GM10248 (cell line): ENCODE results near the gene CXXC1.
"Not testable (repeated sequence)": the region's sequence is repeated elsewhere in the genome, so short reads cannot be mapped to it uniquely, and the experiment has no call there.

Experiments used
- CTCF ChIA-PET: fragments of 300-600 bp; sonication (Branson Sonifier 250); formaldehyde crosslinking; extraction: SDS; loops from one replicate; lab custom pipeline; 2021; ENCODE audit warnings: antibody characterized with exemption; lab: Yijun Ruan, JAX
- POLR2A ChIA-PET: fragments of 350-650 bp; sonication (Branson Sonifier 250); formaldehyde crosslinking; extraction: SDS; loops from one replicate; lab custom pipeline; 2020; ENCODE audit warnings: antibody characterized with exemption; lab: Yijun Ruan, JAX
- DNase-seq: peaks from one replicate; pipeline ENCODE4 v3.0.0; 2012; ENCODE audit errors: extremely low spot score
- CTCF ChIP-seq: IDR thresholded peaks from 2 replicates; pipeline ENCODE4 v1.5.1; 2012; ENCODE audit warnings: mild to moderate bottlenecking, low read depth; ENCODE audit errors: extremely low read depth, missing control alignments, control extremely low read depth

CXXC1 gene

GRCh38 chr18:50247561-50247960 lies 39.9 kb downstream of the CXXC1 start:
- CTCF ChIA-PET: no interaction called here
- POLR2A ChIA-PET: no interaction called here
- no peak for TF ChIP-seq CTCF
- no peak for DNase-seq

- POLR2A ChIA-PET, DNase-seq: not testable (repeated sequence)
- CTCF ChIA-PET: interaction anchor here (2.0 kb wide), 1 partner anchor 23 kb away, joined by 7 read pairs; no protein-coding TSS in a partner anchor
Measured at GRCh38 chr18:50241768-50242167, 45.7 kb downstream of the CXXC1 start.

GRCh38 chr18:50240080-50240563 lies 47.4 kb downstream of the CXXC1 start:
- ChIA-PET CTCF (interaction anchor here (1.0 to 1.8 kb wide), 3 partner anchors 22 to 117 kb away, joined by 3 to 6 read pairs (median 4); no protein-coding TSS in a partner anchor), POLR2A (no interaction called here)
- TF ChIP-seq CTCF: no peak
- no peak for DNase-seq

- DNase-seq: no peak
- ChIA-PET CTCF (no interaction called here), POLR2A (no interaction called here)
- TF ChIP-seq CTCF: no peak
Measured at GRCh38 chr18:50232419-50232818, 55.1 kb downstream of the CXXC1 start.
